GM21786 (cell line): ENCODE measurements around the gene PLPP7.
"Not testable (repeated sequence)": the region's sequence is repeated elsewhere in the genome, so short reads cannot be mapped to it uniquely, and the experiment has no call there.

Experiments
- ATAC-seq: cut with Tn5 transposase; IDR thresholded peaks from one replicate; pipeline ENCODE4 v1.9.1; 2021; ENCODE audit not compliant: unreplicated experiment

Gene PLPP7

GRCh38 chr9:131329241-131329641, 39.7 kb downstream of the PLPP7 start:
- ATAC-seq, result no peak

DNA sequence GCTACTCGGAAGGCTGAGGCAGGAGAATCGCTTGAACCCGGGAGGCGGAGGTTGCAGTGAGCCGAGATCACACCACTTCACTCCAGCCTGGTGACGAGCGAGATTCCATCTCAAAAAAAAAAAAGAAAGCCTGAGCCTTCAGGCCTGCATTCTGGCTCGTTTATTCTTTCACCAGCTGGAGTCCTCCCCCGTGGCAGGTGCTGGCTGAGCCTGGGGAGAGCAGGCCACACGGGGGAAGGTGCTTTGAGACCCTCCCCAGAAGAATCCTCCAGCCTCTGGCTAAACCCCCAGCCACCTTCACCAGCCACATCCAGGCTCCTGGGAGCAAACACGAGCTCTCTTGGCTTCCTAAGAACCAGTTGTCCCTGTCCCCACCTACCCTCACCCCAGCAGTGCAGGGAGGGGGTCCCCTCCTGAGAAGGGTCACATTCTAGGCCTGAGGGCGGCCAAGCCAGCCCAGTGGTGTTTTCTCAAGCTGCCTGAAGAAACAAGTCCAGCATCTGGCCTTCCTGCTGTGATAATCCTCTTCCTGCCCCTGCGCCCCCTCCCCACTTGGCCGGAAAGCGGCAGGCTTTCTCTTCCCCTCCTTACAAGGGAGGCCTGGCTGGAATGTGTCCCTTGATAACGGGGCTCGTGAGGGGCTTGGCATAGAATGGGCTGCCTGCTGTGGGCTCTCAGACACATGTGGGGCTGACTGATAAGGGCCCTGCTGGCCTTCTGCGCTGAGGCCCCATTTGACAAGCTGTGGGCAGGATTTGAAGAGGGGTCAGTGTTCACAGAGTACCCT, 41.5 kb downstream of the PLPP7 start:
- ATAC-seq, result no peak

DNA sequence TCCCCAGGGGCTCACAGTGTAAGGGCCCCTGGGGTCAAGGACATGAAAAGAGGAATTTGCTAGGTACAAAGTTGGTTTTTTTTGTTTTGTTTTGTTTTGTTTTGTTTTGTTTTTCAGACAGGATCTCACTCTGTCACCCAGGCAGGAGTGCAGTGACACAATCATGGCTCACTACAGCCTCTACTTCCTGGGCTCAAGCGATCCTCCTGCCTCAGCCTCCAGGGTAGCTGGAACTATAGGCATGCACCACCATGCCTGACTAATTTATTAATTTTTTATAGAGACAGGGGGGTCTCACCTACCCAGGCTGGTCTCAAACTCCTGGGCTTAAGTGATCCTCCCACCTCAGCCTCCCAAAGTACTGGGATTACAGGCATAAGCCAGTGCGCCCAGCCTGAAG, 42.5 kb downstream of the PLPP7 start:
- not testable (repeated sequence) for ATAC-seq

DNA sequence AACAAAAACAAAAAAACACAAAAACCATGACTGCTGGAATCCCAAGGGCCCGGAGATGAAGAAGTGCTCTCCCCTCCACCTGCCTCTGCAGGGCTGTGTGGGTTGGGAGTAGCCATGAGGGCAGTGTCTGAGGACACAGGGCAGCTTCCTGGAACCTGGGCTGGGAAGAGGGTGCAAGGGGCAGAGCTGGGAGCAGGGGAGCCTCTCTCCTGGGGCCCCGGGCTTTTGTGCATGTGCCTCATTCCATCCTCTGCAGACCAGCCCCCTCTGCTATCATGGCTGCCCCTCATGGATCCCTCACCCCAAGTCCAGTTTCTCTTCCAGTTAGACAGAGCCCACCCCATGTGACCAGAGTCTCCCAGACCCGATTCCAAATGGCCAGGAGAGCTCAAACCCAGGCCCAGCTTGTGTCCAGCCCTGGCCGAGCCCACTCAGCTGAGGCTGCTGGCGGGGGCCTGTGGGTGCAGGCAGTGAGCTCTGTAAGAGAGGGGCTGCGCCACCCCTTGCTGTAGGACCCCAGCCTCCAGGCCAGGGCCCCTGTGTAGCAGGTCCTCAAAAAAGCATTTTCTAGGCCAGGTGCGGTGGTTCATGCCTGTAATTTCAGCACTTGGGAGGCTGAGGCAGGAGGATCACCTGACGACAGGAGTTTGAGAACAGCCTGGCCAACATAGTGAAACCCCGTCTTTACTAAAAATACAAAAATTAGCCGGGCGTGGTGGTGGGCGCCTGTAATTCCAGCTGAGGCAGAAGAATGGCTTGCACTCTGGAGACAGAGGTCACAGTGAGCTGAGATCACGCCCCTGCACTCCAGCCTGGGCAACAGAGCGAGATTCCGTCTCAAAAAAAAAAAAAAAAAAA, 44.5 kb downstream of the PLPP7 start:
- no peak for ATAC-seq

DNA sequence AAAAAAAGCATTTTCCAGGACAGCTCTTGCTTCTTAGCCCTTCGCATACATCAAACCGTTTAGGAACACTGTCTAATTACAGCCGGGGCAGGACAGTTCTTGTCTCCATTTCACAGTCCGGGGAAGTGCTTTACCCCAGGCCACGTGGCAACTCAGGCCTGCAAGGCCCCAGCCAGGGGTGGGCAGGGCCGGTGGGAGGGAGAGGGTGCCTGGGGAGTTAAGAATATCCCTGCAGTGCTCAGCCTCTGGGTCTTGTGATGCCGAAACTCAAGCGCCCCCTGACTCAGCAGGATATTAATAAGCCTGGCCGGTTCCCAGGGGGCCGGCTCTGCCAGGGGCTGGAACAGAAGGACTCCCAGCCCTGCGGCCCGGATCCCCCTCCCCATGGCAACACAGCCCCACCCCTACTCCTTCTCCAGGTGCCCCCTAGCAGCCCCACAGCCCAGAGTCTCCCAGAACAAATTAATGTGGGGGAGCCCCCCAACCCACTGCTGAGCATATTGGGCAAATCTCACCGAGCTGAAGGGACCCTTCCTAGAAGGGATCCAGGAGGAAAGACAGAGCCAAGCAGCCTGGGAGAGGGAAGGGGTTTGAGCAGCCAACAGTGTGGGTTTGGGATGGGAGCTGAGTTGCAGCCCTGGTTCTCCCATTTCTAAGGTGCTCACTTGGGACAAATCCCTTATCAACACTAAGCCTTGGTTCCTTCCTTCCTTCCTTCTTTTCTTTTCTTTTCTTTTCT, 45.3 kb downstream of the PLPP7 start:
- ATAC-seq, result no peak

DNA sequence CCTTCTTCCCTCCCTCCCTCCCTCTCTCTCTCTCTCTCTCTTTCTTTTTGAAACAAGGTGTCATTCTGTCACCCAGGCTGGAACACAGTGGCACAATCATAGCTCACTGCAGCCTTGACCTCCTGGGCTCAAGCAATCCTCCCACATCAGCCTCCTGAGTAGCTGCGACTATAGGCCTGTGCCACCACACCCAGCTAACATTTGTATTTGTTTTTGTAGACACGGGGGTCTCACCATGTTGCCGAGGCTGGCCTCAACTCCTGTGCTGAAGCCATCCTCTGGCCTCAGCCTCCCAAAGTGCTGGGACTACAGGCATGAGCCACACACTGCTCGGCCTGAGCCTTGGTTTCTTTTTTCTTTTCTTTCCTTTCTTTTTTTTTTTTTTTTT, 45.8 kb downstream of the PLPP7 start:
- no peak for ATAC-seq

- ATAC-seq, result no peak
Measured at GRCh38 chr9:131337131-131337848, 47.8 kb downstream of the PLPP7 start.

DNA sequence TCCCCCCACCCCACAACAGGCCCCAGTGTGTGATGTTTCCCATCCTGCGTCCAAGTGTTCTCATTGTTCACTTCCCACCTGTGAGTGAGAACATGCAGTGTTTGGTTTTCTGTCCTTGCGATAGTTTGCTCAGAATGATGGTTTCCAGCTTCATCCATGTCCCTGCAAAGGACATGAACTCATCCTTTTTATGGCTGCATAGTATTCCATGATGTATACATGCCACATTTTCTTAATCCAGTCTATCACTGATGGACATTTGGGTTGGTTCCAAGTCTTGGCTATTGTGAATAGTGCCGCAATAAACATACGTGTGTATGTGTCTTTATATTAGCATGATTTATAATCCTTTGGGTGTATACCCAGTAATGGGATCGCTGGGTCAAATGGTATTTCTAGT, 49.7 kb downstream of the PLPP7 start:
- ATAC-seq, result not testable (repeated sequence)

DNA sequence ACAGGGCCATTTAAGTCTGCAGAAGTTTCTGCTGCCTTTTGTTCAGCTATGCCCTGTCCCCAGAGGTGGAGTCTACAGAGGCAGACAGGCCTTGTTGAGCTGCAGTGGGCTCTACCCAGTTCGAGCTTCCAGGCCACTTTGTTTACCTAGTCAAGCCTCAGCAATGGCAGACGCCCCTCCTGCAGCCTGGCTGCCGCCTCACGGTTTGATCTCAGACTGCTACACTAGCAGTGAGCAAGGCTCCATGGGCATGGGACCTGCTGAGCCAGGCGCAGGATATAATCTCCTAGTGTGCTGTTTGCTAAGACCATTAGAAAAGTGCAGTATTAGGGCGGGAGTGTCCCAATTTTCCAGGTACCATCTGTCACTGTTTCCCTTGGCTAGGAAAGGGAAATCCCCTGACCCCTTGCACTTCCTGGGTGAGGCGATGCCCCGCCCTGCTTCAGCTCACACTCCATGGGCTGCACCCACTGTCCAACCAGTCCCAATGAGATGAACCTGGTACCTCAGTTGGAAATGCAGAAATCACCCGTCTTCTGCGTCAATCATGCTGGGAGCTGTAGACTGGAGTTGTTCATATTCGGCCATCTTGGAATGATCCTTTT, 55.5 kb downstream of the PLPP7 start:
- ATAC-seq, result not testable (repeated sequence)

DNA sequence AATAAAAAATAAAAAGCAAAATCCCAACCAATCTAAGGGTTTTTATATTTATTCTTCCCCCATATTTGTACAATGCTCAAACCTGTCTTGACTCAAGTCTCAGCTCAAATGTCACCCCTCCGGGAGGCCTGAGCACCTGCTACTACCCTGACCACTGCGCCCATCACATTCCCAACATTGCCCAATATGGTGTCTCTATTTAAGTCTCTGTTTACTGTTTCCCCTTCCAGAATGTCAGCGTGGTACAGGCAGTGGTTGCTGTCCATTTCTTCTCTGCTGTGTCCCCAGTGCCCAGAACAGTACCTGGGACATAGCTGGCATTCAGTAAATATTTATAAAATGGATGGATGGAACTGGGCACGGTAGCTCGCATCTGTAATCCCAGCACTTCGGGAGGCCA, 57.0 kb downstream of the PLPP7 start:
- ATAC-seq, result no peak

- ATAC-seq, result no peak
Measured at GRCh38 chr9:131347376-131348020, 58.0 kb downstream of the PLPP7 start.

GRCh38 chr9:131348631-131349521, 59.4 kb downstream of the PLPP7 start:
- ATAC-seq, result no peak

DNA sequence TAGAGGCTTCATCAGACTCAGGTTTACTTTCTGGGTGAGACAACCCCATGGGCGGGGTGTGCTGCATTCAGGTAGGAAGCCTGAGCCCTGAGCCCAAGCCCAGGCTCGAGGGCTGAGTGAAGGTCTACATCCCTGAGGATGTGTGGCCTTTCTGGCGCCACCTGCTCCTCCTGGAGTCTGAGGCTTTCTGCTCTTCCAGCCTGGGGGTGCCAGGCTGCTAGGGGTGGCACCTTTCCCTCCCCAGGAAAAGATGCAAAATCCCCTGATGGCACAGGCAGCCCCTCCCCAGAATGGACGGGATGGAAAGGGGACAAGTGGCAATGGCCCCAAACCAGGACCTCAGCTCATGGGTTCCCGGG, 60.0 kb downstream of the PLPP7 start:
- no peak for ATAC-seq

DNA sequence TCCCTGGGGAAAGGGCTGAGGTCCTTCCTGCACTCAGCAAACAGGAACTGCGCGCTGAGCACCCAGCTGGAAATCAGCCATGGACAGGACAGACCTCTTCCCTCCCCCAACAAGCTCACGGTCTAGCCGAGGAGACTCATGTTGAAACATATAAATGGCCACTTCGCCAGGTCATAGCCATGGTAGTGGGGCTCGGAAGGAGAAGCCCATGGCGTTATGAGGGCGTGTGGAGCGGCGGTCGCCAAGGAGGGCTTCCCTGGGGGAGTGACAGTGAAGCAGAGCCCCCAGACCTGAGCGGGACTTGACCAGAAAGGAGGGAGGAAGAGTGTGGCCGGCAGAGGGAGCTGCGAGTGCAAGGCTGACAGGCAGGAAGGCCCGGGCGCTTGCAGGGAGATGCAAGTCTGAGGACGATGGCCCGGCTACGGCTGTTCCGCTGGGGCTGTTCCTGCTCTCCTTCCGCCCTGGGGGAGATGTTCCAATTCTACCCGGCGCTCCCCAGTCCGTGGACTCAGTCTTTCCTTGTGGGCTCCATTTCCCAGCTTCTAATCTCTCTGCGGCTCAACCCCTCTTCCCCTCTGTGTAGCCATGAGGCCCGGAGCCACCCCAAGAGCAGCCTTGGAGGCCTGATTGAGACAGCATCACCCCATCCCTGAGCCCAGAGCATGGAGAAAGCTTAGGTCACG, 60.5 kb downstream of the PLPP7 start:
- no peak for ATAC-seq

GRCh38 chr9:131356479-131356878, 67.0 kb downstream of the PLPP7 start:
- not testable (repeated sequence) for ATAC-seq

GRCh38 chr9:131358556-131358955, 69.0 kb downstream of the PLPP7 start:
- ATAC-seq, result no peak
